22Rv1 (cell line): ENCODE measurements around the gene SFTPD.

Experiments used
- ZFX ChIP-seq: fragments of 450-650 bp; IDR thresholded peaks from 2 replicates; pipeline ENCODE4 v1.6.1; 2017; ENCODE audit warnings: antibody characterized with exemption, borderline replicate concordance
- TF ChIP-seq, protein P1 (sequence below): fragments of 450-650 bp; IDR thresholded peaks from 2 replicates; pipeline ENCODE4 v1.5.1; 2017; ENCODE audit warnings: mild to moderate bottlenecking

DNA sequence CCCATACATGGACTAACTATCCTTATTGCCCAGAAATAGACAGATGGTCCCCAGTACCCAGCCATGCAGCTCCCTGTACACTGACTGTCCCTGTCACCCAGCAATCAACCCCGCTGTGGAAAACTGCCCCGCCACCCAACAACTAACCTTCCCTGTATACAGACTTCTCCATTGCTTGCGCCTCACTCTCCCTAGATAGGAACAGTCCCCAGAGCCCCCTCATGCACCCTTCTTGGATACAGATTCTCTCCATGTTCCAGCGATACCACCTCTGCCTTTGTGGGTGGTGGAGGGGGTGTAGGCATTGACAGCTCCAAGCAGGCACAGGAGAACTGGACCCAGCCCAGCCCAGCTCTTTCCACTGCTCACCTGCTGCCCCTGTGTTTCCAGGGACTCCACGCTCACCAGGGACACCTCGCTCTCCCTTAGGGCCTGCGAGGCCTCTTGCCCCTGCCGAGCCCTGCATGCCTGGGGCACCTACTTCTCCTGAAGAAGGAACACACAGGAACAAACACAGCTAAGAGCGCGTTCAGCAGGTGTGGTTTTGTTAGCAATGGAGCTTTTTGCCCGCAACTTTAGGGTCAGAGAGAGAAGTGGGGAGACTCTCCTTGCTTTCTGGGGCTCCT lies 7.2 kb downstream of the SFTPD start:
- TF ChIP-seq, protein P1, sequence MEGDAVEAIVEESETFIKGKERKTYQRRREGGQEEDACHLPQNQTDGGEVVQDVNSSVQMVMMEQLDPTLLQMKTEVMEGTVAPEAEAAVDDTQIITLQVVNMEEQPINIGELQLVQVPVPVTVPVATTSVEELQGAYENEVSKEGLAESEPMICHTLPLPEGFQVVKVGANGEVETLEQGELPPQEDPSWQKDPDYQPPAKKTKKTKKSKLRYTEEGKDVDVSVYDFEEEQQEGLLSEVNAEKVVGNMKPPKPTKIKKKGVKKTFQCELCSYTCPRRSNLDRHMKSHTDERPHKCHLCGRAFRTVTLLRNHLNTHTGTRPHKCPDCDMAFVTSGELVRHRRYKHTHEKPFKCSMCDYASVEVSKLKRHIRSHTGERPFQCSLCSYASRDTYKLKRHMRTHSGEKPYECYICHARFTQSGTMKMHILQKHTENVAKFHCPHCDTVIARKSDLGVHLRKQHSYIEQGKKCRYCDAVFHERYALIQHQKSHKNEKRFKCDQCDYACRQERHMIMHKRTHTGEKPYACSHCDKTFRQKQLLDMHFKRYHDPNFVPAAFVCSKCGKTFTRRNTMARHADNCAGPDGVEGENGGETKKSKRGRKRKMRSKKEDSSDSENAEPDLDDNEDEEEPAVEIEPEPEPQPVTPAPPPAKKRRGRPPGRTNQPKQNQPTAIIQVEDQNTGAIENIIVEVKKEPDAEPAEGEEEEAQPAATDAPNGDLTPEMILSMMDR, result no peak
- no peak for TF ChIP-seq ZFX
